T-helper 17 cell (primary cell): ENCODE measurements around the gene PTOV1. TPM values are rescaled to one million over a fixed set of nuclear protein-coding genes. Genes with fewer than 3 reads are reported as not detected.

Experiments
- ATAC-seq: fragments of 150-1000 bp; cut with Tn5 transposase; 2 replicates; pipeline ENCODE4 v1.10.0; 2021; ENCODE audit warnings: mild to moderate bottlenecking, moderate library complexity
- DNase-seq, 3 donors: peaks; one replicate each; pipeline versions ENCODE4 v3.0.0 to v3.0.0-alpha.2; 2020 to 2021
- H3K9me3 ChIP-seq: one replicate; pipeline ENCODE4 v1.7.0; 2013; ENCODE audit warnings: low read length, mild to moderate bottlenecking; ENCODE audit not compliant: control insufficient read depth, poor library complexity, severe bottlenecking
- H3K27ac Mint-ChIP-seq: one replicate; pipeline ENCODE4 v1.8.0; 2022; ENCODE audit warnings: mild to moderate bottlenecking, moderate library complexity, mixed read lengths
- H3K27me3 Mint-ChIP-seq: one replicate; pipeline ENCODE4 v1.8.0; 2022; ENCODE audit warnings: mixed read lengths
- H3K36me3 Mint-ChIP-seq: one replicate; pipeline ENCODE4 v1.8.0; 2022; ENCODE audit warnings: low read depth, mixed read lengths
- H3K4me1 Mint-ChIP-seq: one replicate; pipeline ENCODE4 v1.8.0; 2022; ENCODE audit warnings: mild to moderate bottlenecking, mixed read lengths
- H3K4me3 Mint-ChIP-seq: one replicate; pipeline ENCODE4 v1.8.0; 2022; ENCODE audit warnings: mild to moderate bottlenecking, moderate library complexity, mixed read lengths
- total RNA-seq, 4 donors: library from RNA in 2 of 4; stranded (reverse) in 2 of 4; gene quantifications; one replicate each; pipeline ENCODE4 v1.2.3 and lab custom pipeline; 2022 to 2026

The PTOV1 gene
- total RNA-seq, 2 donors from 2014 or later = 125 to 162 TPM

- H3K27ac Mint-ChIP-seq = peak overlapping the region; percentile 100
These were observed 41.8 kb downstream of the PTOV1 start for GRCh38 chr19:49892716-49893115.

GRCh38 chr19:49894011-49894664, 43.2 kb downstream of the PTOV1 start:
- Mint-ChIP-seq H3K36me3 (peaks cover 3% of the 10 kb centered on the region), H3K27ac (peak overlapping the region; percentile 100), H3K4me1 (peaks cover 54% of the 10 kb centered on the region), H3K27me3 (no peaks in the 10 kb centered on the region), H3K4me3 (peak overlapping the region; percentile 96)
- ATAC-seq (no peak), DNase-seq (no peak)
- H3K9me3 ChIP-seq = no peaks in the 10 kb centered on the region

More at GRCh38 chr19:49892716-49893115, 41.8 kb downstream of the PTOV1 start:
- Mint-ChIP-seq H3K4me3 (peak overlapping the region; percentile 66), H3K27me3 (no peaks in the 10 kb centered on the region), H3K36me3 (peaks cover 3% of the 10 kb centered on the region), H3K4me1 (peaks cover 54% of the 10 kb centered on the region)
- DNase-seq (no peak), ATAC-seq (no peak)
- no peaks in the 10 kb centered on the region for H3K9me3 ChIP-seq

GRCh38 chr19:49894879-49895565, 44.1 kb downstream of the PTOV1 start:
- H3K4me1 Mint-ChIP-seq = peaks cover 54% of the 10 kb centered on the region
- H3K36me3 Mint-ChIP-seq = peaks cover 3% of the 10 kb centered on the region
- peak; percentile 28 to 57 (median 50) for DNase-seq
- peak overlapping the region; percentile 100 for H3K27ac Mint-ChIP-seq
- no peaks in the 10 kb centered on the region for H3K9me3 ChIP-seq
- no peaks in the 10 kb centered on the region for H3K27me3 Mint-ChIP-seq
- H3K4me3 Mint-ChIP-seq = peak overlapping the region; percentile 96
- ATAC-seq = peak; percentile 16

- Mint-ChIP-seq H3K36me3 (peaks cover 3% of the 10 kb centered on the region), H3K27me3 (no peaks in the 10 kb centered on the region), H3K4me3 (peak overlapping the region; percentile 96), H3K27ac (peak overlapping the region; percentile 100), H3K4me1 (peaks cover 52% of the 10 kb centered on the region)
- no peak for ATAC-seq
- no peaks in the 10 kb centered on the region for H3K9me3 ChIP-seq
- DNase-seq = peak in 1 of 3 donors; percentile 23
These were observed 44.8 kb downstream of the PTOV1 start for GRCh38 chr19:49895566-49896297.

GRCh38 chr19:49896863-49897621, 46.1 kb downstream of the PTOV1 start, which contains the start of gene IL4I1:
Gene IL4I1, minus strand, starts transcription at chr19:49896887. Its CDS starts 727 bp downstream, at chr19:49896160.
- no peaks in the 10 kb centered on the region for H3K27me3 Mint-ChIP-seq
- ATAC-seq = peak; percentile 69
- DNase-seq = peak; percentile 57 to 71 (median 69)
- H3K36me3 Mint-ChIP-seq = peaks cover 3% of the 10 kb centered on the region
- H3K27ac Mint-ChIP-seq = peak within 1 kb of the TSS; percentile 100
- peak within 1 kb of the TSS; percentile 96 for H3K4me3 Mint-ChIP-seq
- peaks cover 45% of the 10 kb centered on the region for H3K4me1 Mint-ChIP-seq
- H3K9me3 ChIP-seq = no peaks in the 10 kb centered on the region

- H3K9me3 ChIP-seq = no peaks in the 10 kb centered on the region
- Mint-ChIP-seq H3K27me3 (no peaks in the 10 kb centered on the region), H3K27ac (peak overlapping the region; percentile 34), H3K4me1 (peaks cover 10% of the 10 kb centered on the region), H3K36me3 (no peaks in the 10 kb centered on the region), H3K4me3 (no peak overlapping the region)
- ATAC-seq (no peak), DNase-seq (no peak)
These were observed 53.2 kb downstream of the PTOV1 start for GRCh38 chr19:49904136-49904535.

GRCh38 chr19:49906879-49907564, 56.1 kb downstream of the PTOV1 start:
- peak overlapping the region; percentile 49 for H3K27ac Mint-ChIP-seq
- no peaks in the 10 kb centered on the region for H3K36me3 Mint-ChIP-seq
- peaks cover 24% of the 10 kb centered on the region for H3K4me1 Mint-ChIP-seq
- ATAC-seq = no peak
- no peaks in the 10 kb centered on the region for H3K9me3 ChIP-seq
- no peak for DNase-seq
- H3K4me3 Mint-ChIP-seq = no peak overlapping the region
- H3K27me3 Mint-ChIP-seq = no peaks in the 10 kb centered on the region

- peaks cover 27% of the 10 kb centered on the region for H3K4me1 Mint-ChIP-seq
- no peak overlapping the region for H3K27ac Mint-ChIP-seq
- DNase-seq (no peak), ATAC-seq (no peak)
- no peak overlapping the region for H3K4me3 Mint-ChIP-seq
- H3K27me3 Mint-ChIP-seq = no peaks in the 10 kb centered on the region
- peaks cover 2% of the 10 kb centered on the region for H3K36me3 Mint-ChIP-seq
- no peaks in the 10 kb centered on the region for H3K9me3 ChIP-seq
These were observed 56.9 kb downstream of the PTOV1 start for GRCh38 chr19:49907745-49908446.

GRCh38 chr19:49908480-49909420, 57.8 kb downstream of the PTOV1 start:
- Mint-ChIP-seq H3K4me1 (peaks cover 35% of the 10 kb centered on the region), H3K27ac (peak overlapping the region; percentile 57), H3K4me3 (no peak overlapping the region), H3K36me3 (peaks cover 2% of the 10 kb centered on the region), H3K27me3 (no peaks in the 10 kb centered on the region)
- no peak for DNase-seq
- ATAC-seq = no peak
- H3K9me3 ChIP-seq = no peaks in the 10 kb centered on the region

GRCh38 chr19:49910179-49910578, 59.2 kb downstream of the PTOV1 start:
- peaks cover 39% of the 10 kb centered on the region for H3K4me1 Mint-ChIP-seq
- H3K27me3 Mint-ChIP-seq = no peaks in the 10 kb centered on the region
- H3K27ac Mint-ChIP-seq = no peak overlapping the region
- H3K36me3 Mint-ChIP-seq = peaks cover 2% of the 10 kb centered on the region
- no peak for DNase-seq
- no peak for ATAC-seq
- H3K4me3 Mint-ChIP-seq = no peak overlapping the region
- no peaks in the 10 kb centered on the region for H3K9me3 ChIP-seq
